Mucosa of rectum (tissue), 2 donors: Measurements from ENCODE around the gene EVI5.

Experiments
- H3K27ac ChIP-seq, 2 donors: one replicate each; pipeline ENCODE4 v1.7.0; 2013; ENCODE audit warnings: inconsistent platforms in 2 of 2, low read depth in 2 of 2, low read length in 2 of 2
- H3K27me3 ChIP-seq, 2 donors: one replicate each; pipeline ENCODE4 v1.7.0; 2013; ENCODE audit warnings: low read length in 2 of 2; ENCODE audit not compliant: control insufficient read depth in 2 of 2, insufficient read depth in 2 of 2
- H3K36me3 ChIP-seq, 2 donors: one replicate each; pipeline ENCODE4 v1.7.0; 2013; ENCODE audit warnings: low read length in 2 of 2; ENCODE audit not compliant: control insufficient read depth in 2 of 2, insufficient read depth in 2 of 2
- H3K4me1 ChIP-seq, 2 donors: one replicate each; pipeline ENCODE4 v1.7.0; 2013; ENCODE audit warnings: low read length in 2 of 2, mild to moderate bottlenecking in 1 of 2; ENCODE audit not compliant: control insufficient read depth in 2 of 2, insufficient read depth in 2 of 2
- H3K4me3 ChIP-seq, 2 donors: one replicate each; pipeline ENCODE4 v1.7.0; 2013; ENCODE audit warnings: low read length in 2 of 2
- H3K9ac ChIP-seq, 2 donors: one replicate each; pipeline ENCODE4 v1.7.0; 2013; ENCODE audit warnings: low read length in 2 of 2, low read depth in 1 of 2, mild to moderate bottlenecking in 1 of 2
- H3K9me3 ChIP-seq, 2 donors: one replicate each; pipeline ENCODE4 v1.7.0; 2013; ENCODE audit warnings: low read length in 2 of 2; ENCODE audit not compliant: control insufficient read depth in 2 of 2
- donor health status: healthy.
- donor health status: Normal muscosa, but diverticular disease.

Gene EVI5

GRCh38 chr1:92820024-92820423, 35.1 kb upstream of the EVI5 start:
- Histone ChIP-seq H3K4me1 (peaks cover 10 to 18% of the 10 kb centered on the region in 2 donors), H3K27me3 (no peaks in the 10 kb centered on the region), H3K4me3 (no peak overlapping the region), H3K9me3 (no peaks in the 10 kb centered on the region), H3K27ac (no peak overlapping the region), H3K9ac (no peak overlapping the region), H3K36me3 (no peaks in the 10 kb centered on the region)

GRCh38 chr1:92817986-92818764, 33.3 kb upstream of the EVI5 start:
- H3K36me3 ChIP-seq, result no peaks in the 10 kb centered on the region
- H3K4me3 ChIP-seq, result no peak overlapping the region
- H3K9ac ChIP-seq, result peak overlapping the region; percentile 13 to 17
- no peaks in the 10 kb centered on the region for H3K9me3 ChIP-seq
- H3K27ac ChIP-seq, result peak overlapping the region; percentile 67 to 79
- H3K27me3 ChIP-seq, result no peaks in the 10 kb centered on the region
- peaks cover 10 to 18% of the 10 kb centered on the region in 2 donors for H3K4me1 ChIP-seq

DNA sequence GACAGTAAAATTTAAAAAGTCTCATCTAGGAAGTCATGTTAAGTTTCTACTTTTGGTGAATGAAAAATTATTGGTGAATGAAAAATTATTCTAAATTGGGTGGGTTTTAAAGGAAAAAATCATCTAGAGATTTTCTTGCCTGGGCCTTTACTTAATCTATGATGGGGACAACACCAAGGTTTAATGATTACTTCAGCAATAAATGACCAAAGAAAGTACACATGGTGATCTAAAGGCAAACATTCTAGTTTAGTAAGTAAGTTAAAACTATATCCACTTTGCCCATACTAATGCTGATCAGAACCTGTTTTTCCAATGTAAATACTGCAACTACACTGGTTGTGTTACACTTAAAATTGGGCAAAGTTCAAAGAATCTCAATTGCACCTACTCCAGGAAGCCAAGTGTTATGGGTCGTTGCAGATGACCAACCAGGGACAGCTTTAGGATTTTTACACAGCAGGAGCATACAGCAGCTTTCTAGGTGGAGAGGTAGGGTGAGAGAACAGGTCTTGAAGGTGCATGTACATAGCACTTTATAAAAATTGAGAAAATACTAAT, 32.3 kb upstream of the EVI5 start:
- Histone ChIP-seq H3K9ac (peak overlapping the region in 1 of 2 donors; percentile 13), H3K27me3 (no peaks in the 10 kb centered on the region), H3K27ac (peak overlapping the region; percentile 67 to 79), H3K36me3 (no peaks in the 10 kb centered on the region), H3K4me1 (peaks cover 10 to 18% of the 10 kb centered on the region in 2 donors), H3K4me3 (no peak overlapping the region), H3K9me3 (no peaks in the 10 kb centered on the region)

DNA sequence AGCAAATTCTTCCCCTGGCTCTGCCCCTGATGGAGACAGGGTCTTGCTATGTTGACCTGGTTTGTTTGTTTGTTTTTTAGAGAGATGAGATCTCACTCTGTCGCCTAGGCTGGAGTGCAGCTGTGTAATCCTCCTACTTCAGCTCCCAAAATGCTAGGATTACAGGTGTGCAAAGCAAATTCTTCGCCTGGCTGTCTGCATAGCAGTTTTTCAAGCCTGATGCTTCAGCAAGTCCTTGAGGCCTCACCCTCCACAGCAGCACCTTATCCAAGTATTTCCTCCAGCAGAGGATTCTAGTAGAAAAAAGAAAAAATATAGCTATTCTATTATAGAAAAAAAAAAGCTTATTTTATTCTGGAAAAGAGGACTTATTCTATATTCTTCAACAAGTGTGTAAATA, 31.8 kb upstream of the EVI5 start:
- Histone ChIP-seq H3K36me3 (no peaks in the 10 kb centered on the region), H3K9me3 (no peaks in the 10 kb centered on the region), H3K27me3 (no peaks in the 10 kb centered on the region), H3K4me1 (peaks cover 10 to 18% of the 10 kb centered on the region in 2 donors), H3K9ac (peak overlapping the region in 1 of 2 donors; percentile 32), H3K4me3 (no peak overlapping the region), H3K27ac (peak overlapping the region; percentile 67 to 71)

DNA sequence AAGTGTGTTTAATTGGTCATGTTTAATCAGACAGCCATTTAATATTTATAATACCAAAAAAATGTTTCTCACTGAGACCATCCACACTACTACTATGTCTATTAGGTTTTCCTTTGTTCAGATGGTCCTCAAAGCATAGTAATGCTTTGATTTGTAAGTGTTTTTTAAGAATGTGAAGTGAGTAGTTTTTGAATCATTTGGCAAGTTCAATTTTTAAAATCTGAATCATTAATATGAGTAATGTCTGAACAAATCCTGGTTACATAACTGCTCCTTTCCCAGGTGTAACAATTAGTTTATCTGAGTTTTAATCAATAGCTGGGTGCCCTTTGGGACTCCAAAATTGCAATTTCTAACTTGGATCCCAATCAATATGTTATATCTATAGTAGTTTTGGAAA, 23.5 kb upstream of the EVI5 start:
- H3K9me3 ChIP-seq, result no peaks in the 10 kb centered on the region
- no peaks in the 10 kb centered on the region for H3K36me3 ChIP-seq
- H3K27ac ChIP-seq, result no peak overlapping the region
- no peak overlapping the region for H3K9ac ChIP-seq
- H3K4me1 ChIP-seq, result peaks cover 5 to 6% of the 10 kb centered on the region in 2 donors
- no peak overlapping the region for H3K4me3 ChIP-seq
- no peaks in the 10 kb centered on the region for H3K27me3 ChIP-seq

GRCh38 chr1:92805216-92805615, 20.3 kb upstream of the EVI5 start:
- Histone ChIP-seq H3K9me3 (no peaks in the 10 kb centered on the region), H3K27me3 (no peaks in the 10 kb centered on the region), H3K36me3 (no peaks in the 10 kb centered on the region), H3K4me1 (peaks cover 5 to 6% of the 10 kb centered on the region in 2 donors), H3K9ac (no peak overlapping the region), H3K4me3 (peak overlapping the region in 1 of 2 donors; percentile 44), H3K27ac (peak overlapping the region; percentile 43 to 62)

GRCh38 chr1:92804721-92805201, 19.9 kb upstream of the EVI5 start:
- H3K9ac ChIP-seq, result no peak overlapping the region
- H3K9me3 ChIP-seq, result no peaks in the 10 kb centered on the region
- H3K4me1 ChIP-seq, result peaks cover 5 to 6% of the 10 kb centered on the region in 2 donors
- H3K36me3 ChIP-seq, result no peaks in the 10 kb centered on the region
- H3K27me3 ChIP-seq, result no peaks in the 10 kb centered on the region
- peak overlapping the region; percentile 43 to 62 for H3K27ac ChIP-seq
- H3K4me3 ChIP-seq, result peak overlapping the region in 1 of 2 donors; percentile 44

DNA sequence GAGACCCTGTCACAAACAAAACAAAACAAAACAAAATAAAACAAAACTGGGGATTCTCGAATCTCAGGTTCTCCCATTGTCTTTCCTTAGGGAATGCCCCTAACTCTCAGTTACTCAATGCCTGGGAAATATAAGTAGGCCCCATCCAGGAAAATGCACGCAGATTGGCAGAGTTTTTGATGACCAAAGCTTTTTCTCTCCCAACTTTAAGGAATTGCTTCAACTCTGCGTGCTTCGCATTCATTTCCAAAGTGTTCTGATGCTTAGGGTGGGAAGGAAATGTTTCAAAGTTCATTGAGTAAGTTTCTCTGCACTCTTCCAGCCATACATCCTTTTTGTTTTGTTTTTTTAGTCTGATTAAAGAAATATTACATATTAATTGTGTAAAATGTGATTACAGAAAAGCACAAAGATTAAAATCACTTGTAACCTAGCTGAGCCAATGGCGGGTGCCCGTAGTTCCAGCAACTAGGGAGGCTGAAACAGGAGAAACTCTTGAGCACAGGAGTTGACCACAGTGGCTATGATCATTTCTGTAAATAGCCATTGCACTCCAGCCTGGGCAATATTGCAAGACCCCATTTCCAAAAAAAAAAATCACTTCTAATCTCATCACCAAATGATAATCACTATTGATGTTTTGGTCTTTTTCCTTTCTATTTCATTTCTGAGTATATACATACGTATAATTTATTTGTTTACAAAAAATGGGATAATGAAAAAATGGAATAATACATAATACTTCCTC, 18.4 kb upstream of the EVI5 start:
- Histone ChIP-seq H3K27ac (no peak overlapping the region), H3K9ac (no peak overlapping the region), H3K27me3 (no peaks in the 10 kb centered on the region), H3K9me3 (no peaks in the 10 kb centered on the region), H3K4me3 (no peak overlapping the region), H3K4me1 (peaks cover 5 to 6% of the 10 kb centered on the region in 2 donors), H3K36me3 (no peaks in the 10 kb centered on the region)

GRCh38 chr1:92797961-92798360, 13.1 kb upstream of the EVI5 start:
- H3K27ac ChIP-seq, result no peak overlapping the region
- no peaks in the 10 kb centered on the region for H3K36me3 ChIP-seq
- H3K9ac ChIP-seq, result no peak overlapping the region
- no peaks in the 10 kb centered on the region for H3K27me3 ChIP-seq
- no peak overlapping the region for H3K4me3 ChIP-seq
- no peaks in the 10 kb centered on the region for H3K9me3 ChIP-seq
- H3K4me1 ChIP-seq, result no peaks in the 10 kb centered on the region

- no peak overlapping the region for H3K4me3 ChIP-seq
- no peaks in the 10 kb centered on the region for H3K27me3 ChIP-seq
- no peaks in the 10 kb centered on the region for H3K9me3 ChIP-seq
- peaks cover 0 to 4% of the 10 kb centered on the region in 2 donors for H3K4me1 ChIP-seq
- no peak overlapping the region for H3K27ac ChIP-seq
- no peak overlapping the region for H3K9ac ChIP-seq
- no peaks in the 10 kb centered on the region for H3K36me3 ChIP-seq
Measured at GRCh38 chr1:92797297-92797696, 12.4 kb upstream of the EVI5 start.
